HL-60 (cell line): ENCODE data around the gene FOXD2.

Source experiments
- POLR2AphosphoS5 ChIP-seq: IDR thresholded peaks from 2 replicates; pipeline ENCODE4 v1.6.1; 2012; ENCODE audit warnings: low read depth
- SPI1 ChIP-seq: IDR thresholded peaks from 2 replicates; pipeline ENCODE4 v1.6.1; 2012; ENCODE audit warnings: low read depth, mild to moderate bottlenecking, borderline replicate concordance
- TF ChIP-seq, protein P1 (sequence below): IDR thresholded peaks from 2 replicates; pipeline ENCODE4 v1.6.1; 2012; ENCODE audit warnings: low read depth; ENCODE audit not compliant: insufficient replicate concordance
- TF ChIP-seq, protein P2 (sequence below): IDR thresholded peaks from one replicate; pipeline ENCODE4 v1.5.1; 2011; ENCODE audit warnings: low read length, control low read depth, inconsistent platforms; ENCODE audit not compliant: insufficient read depth

DNA sequence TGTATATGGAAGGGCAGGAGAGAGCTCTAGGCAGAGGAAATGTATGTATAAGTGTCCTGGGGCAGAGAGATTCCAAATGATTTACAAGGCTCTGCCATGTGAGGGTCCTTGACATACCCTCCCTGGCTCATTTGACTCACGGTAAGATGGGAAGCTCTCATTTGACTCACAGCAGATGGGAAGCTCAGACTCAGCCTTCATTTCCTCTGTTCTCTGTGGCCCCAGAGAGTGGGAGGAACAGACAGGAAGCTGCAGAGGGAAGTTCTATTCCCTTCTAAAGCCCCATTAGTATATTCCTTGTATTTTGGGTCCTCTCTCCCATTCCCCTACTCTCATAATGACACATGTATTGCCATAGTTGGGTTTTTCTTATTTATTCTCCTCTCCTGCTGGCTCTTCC, 44.9 kb downstream of the FOXD2 start:
- TF ChIP-seq, protein P1, sequence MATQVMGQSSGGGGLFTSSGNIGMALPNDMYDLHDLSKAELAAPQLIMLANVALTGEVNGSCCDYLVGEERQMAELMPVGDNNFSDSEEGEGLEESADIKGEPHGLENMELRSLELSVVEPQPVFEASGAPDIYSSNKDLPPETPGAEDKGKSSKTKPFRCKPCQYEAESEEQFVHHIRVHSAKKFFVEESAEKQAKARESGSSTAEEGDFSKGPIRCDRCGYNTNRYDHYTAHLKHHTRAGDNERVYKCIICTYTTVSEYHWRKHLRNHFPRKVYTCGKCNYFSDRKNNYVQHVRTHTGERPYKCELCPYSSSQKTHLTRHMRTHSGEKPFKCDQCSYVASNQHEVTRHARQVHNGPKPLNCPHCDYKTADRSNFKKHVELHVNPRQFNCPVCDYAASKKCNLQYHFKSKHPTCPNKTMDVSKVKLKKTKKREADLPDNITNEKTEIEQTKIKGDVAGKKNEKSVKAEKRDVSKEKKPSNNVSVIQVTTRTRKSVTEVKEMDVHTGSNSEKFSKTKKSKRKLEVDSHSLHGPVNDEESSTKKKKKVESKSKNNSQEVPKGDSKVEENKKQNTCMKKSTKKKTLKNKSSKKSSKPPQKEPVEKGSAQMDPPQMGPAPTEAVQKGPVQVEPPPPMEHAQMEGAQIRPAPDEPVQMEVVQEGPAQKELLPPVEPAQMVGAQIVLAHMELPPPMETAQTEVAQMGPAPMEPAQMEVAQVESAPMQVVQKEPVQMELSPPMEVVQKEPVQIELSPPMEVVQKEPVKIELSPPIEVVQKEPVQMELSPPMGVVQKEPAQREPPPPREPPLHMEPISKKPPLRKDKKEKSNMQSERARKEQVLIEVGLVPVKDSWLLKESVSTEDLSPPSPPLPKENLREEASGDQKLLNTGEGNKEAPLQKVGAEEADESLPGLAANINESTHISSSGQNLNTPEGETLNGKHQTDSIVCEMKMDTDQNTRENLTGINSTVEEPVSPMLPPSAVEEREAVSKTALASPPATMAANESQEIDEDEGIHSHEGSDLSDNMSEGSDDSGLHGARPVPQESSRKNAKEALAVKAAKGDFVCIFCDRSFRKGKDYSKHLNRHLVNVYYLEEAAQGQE, result no peak
- TF ChIP-seq, protein P2, sequence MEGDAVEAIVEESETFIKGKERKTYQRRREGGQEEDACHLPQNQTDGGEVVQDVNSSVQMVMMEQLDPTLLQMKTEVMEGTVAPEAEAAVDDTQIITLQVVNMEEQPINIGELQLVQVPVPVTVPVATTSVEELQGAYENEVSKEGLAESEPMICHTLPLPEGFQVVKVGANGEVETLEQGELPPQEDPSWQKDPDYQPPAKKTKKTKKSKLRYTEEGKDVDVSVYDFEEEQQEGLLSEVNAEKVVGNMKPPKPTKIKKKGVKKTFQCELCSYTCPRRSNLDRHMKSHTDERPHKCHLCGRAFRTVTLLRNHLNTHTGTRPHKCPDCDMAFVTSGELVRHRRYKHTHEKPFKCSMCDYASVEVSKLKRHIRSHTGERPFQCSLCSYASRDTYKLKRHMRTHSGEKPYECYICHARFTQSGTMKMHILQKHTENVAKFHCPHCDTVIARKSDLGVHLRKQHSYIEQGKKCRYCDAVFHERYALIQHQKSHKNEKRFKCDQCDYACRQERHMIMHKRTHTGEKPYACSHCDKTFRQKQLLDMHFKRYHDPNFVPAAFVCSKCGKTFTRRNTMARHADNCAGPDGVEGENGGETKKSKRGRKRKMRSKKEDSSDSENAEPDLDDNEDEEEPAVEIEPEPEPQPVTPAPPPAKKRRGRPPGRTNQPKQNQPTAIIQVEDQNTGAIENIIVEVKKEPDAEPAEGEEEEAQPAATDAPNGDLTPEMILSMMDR, result no peak
- no peak for TF ChIP-seq POLR2AphosphoS5
- no peak for TF ChIP-seq SPI1
